Measurements from ENCODE around the gene NRAP. TPM values are rescaled to one million over a fixed set of nuclear protein-coding genes. Genes with fewer than 3 reads are reported as not detected.
"Not testable (repeated sequence)": the region's sequence is repeated elsewhere in the genome, so short reads cannot be mapped to it uniquely, and the experiment has no call there.

NRAP gene
- total RNA-seq, 1 experiment from 2014 or later: not detected

DNA sequence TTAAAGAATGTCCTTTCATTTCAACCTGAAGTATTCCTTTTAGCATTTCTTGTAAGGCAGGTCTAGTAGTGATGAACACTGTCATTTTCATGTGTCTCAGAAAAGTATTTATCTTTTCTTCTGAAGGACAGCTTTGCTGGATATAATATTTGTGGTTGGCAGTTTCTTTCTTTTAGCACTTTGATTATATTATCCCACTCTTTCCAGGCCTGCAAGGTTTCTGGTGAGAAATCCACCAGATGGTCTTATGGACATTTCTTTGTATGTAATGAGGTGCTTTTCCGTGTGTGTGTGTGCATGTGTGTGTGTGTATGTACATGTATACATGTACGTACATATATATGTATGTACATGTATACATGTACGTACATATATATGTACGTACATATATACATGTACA lies 23.2 kb upstream of the NRAP start:
- in situ Hi-C loops (cut with HindIII; ENCODE audit: low sequenced_read_pairs): no loop called here
- DNase-seq (ENCODE audit: low spot score): no peak

- in situ Hi-C loops (cut with HindIII; ENCODE audit: low sequenced_read_pairs): no loop called here
- DNase-seq (ENCODE audit: low spot score): no peak
Measured at GRCh38 chr10:113686028-113686427, 22.2 kb upstream of the NRAP start.

GRCh38 chr10:113683300-113683699 lies 19.5 kb upstream of the NRAP start:
- in situ Hi-C loops (cut with HindIII; ENCODE audit: low sequenced_read_pairs): no loop called here
- DNase-seq (ENCODE audit: low spot score): no peak

DNA sequence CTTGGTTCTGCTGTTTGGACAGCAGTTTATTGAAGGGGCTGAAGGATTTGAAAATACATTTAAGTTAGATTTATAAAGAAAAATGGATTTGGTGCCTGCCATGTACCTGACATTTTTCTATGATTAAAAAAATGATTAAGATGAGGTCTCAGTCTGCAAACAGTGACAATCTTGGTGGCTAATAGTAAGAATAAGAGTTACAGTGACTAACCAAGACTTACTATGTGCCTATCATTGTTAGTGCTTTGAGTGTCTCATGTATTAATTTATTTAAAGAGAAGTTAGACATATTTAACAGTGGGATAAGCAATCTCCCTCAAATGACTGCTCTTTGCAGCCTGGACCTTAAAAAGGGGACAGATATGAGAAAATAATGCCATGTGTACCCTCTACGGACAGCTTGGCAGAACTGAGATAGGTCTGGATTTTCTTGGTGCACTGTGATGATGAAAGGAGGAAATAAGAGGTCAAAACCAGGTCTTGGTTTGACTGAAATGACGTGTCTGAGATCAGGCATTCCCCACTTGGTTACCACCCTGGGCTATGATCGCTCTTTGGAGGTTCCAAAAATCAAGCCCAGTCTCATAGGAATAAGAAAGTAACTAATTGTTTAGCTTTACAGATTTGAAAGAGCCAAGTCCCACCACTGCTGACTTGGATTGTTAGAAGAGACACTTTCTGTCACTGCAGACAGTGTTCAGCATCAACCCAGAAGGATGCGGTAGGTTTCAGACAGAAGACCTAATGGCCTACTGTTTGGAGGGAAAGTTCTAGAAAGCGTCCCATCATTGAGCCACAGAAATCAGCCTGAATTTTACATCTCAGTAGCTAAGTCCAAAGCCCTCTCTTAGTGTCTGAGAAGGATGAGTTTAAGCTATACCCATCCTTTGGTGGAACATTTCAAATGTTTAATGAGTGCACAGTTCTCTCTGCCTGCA lies 18.0 kb upstream of the NRAP start:
- DNase-seq (ENCODE audit: low spot score): no peak
- in situ Hi-C loops (cut with HindIII; ENCODE audit: low sequenced_read_pairs): no loop called here

- no peak for DNase-seq (ENCODE audit: low spot score)
- in situ Hi-C loops (cut with HindIII; ENCODE audit: low sequenced_read_pairs): no loop called here
Measured at GRCh38 chr10:113680190-113681111, 16.6 kb upstream of the NRAP start.

DNA sequence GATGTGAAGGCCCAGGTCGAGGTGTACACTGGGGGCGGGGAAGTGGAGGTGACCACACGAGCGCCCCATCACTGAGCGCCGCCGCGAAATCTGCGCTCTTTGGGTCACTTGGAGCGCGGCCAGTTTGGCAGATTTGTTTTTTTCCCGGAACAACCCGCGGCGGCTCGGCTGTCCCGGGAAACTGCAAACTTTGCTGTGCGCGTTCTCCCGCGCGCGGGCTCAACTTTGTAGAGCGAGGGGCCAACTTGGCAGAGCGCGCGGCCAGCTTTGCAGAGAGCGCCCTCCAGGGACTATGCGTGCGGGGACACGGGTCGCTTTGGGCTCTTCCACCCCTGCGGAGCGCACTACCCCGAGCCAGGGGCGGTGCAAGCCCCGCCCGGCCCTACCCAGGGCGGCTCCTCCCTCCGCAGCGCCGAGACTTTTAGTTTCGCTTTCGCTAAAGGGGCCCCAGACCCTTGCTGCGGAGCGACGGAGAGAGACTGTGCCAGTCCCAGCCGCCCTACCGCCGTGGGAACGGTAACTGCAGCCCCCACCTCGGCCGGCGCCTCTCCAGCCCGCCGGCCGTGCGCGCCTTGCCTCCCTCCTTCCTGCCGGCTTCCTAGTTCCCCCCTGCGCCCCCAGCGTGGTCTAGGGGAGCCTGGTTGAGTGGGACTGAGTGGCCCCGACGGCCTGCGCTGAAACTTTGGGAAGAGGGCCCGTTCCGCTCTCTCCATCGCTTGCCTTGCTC lies 15.8 kb upstream of the NRAP start, which contains the start of gene CASP7:
Gene CASP7 (plus strand): TSS at position 450 of the 727 bp plus-strand sequence. CDS start 17,582 bp downstream, outside the sequence.
- peak; percentile 33 for DNase-seq (ENCODE audit: low spot score)
- in situ Hi-C loops (cut with HindIII; ENCODE audit: low sequenced_read_pairs): no loop called here

DNA sequence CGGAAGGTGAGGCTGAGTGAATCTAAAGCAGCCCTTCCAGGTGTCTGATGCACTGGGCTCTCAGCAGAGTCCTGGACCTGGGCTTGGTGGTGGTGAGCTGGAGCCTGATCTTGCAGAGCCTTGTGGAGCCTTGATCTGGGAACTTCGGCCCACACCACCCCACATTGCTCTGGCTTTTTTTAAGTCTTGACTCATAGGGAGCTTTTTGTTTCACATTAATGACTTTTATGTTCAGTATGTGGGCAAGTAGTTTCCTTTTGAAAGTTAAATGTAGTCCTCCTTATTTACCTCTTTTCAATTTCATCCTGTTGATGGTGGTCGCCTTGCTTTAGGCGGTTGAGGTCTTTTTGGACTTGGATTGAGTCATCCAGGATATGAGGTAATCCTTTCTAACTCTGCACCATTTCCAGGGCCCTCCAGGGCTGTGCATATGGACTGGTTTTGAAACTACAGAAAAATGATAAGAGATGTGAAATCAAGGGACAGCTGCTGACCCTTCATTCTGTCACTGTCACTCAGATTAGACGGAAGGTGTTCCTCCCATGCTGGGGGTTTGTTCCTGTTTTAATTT lies 2.9 kb upstream of the NRAP start:
- no peak for DNase-seq (ENCODE audit: low spot score)
- in situ Hi-C loops (cut with HindIII; ENCODE audit: low sequenced_read_pairs): no loop called here

DNA sequence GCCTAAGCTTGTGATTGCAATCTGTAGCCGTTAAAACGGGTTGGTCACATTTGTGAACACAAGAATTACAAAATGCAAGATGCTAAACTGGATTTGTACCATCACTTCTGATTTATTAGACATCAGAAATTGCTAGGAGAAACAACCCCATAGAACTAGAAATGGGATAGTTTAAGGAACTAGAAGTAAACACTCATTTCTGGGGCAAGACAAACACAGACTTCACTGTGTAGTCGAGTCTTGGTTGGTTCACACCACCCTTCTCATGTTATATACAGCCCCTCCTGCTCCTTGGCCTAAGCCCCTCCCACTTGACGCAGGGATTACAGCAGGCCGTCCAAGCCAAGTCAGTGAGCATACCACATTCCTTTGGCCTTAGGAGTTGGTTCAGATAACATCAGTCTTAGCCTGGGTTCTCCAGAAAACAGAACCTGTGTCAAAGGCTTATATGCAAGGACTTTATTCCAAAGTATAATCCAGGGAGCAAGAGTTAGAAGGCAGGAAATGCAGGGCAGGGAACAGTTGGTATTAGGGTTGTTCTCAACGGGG lies 2.0 kb upstream of the NRAP start:
- in situ Hi-C loops (cut with HindIII; ENCODE audit: low sequenced_read_pairs): no loop called here
- no peak for DNase-seq (ENCODE audit: low spot score)

- no peak for DNase-seq (ENCODE audit: low spot score)
- in situ Hi-C loops (cut with HindIII; ENCODE audit: low sequenced_read_pairs): no loop called here
Measured at GRCh38 chr10:113665352-113665751, 1.5 kb upstream of the NRAP start.

GRCh38 chr10:113663142-113663541 lies 699 bp downstream of the NRAP start:
- no peak for DNase-seq (ENCODE audit: low spot score)
- in situ Hi-C loops (cut with HindIII; ENCODE audit: low sequenced_read_pairs): no loop called here

- in situ Hi-C loops (cut with HindIII; ENCODE audit: low sequenced_read_pairs): no loop called here
- no peak for DNase-seq (ENCODE audit: low spot score)
Measured at GRCh38 chr10:113661332-113661731, 2.5 kb downstream of the NRAP start.

DNA sequence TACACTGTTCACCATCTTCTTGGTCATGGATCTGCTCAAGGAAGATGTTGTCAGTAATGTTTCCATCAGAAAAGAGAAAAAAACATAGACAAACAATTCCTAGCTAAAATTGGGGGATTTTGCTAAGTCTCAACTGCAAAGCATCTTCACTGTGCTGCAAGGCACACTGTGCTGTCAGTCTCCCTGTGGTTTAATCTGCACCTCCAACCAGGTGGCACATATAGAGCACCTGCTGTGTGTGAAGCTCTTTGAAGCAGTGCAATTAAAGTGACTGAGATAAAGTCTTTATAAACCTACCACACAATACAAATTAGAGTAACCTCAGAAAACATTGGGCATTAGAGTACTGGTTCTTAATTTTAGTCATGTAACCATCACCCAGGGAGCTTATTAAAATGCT lies 6.3 kb downstream of the NRAP start:
- DNase-seq (ENCODE audit: low spot score): no peak
- in situ Hi-C loops (cut with HindIII; ENCODE audit: low sequenced_read_pairs): no loop called here

GRCh38 chr10:113656896-113657295 lies 6.9 kb downstream of the NRAP start:
- in situ Hi-C loops (cut with HindIII; ENCODE audit: low sequenced_read_pairs): no loop called here
- no peak for DNase-seq (ENCODE audit: low spot score)

- DNase-seq (ENCODE audit: low spot score); in situ Hi-C loops (cut with HindIII; ENCODE audit: low sequenced_read_pairs): not testable (repeated sequence)
Measured at GRCh38 chr10:113652456-113652855, 11.4 kb downstream of the NRAP start.

DNA sequence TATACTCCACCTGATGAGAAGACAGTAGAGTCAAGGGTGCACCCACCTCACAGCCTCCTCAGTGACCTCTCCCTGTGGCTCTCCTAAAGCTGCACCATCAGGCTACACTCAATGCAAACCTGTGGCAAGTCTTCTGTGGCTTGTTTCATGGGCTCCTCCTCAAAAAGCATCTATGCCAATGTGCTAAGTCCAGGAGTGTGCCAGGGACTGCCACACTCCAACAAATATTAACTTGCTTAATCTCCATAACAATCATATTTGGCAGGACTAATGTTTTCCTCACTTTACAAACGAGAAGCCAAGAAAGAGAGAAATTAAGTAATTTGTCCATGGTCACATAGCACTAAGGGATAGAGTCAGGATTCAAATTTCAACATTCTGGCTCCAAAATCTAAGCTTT lies 11.9 kb downstream of the NRAP start:
- no peak for DNase-seq (ENCODE audit: low spot score)
- in situ Hi-C loops (cut with HindIII; ENCODE audit: low sequenced_read_pairs): no loop called here

GRCh38 chr10:113651021-113651420 lies 12.8 kb downstream of the NRAP start:
- in situ Hi-C loops (cut with HindIII; ENCODE audit: low sequenced_read_pairs): no loop called here
- DNase-seq (ENCODE audit: low spot score): no peak

DNA sequence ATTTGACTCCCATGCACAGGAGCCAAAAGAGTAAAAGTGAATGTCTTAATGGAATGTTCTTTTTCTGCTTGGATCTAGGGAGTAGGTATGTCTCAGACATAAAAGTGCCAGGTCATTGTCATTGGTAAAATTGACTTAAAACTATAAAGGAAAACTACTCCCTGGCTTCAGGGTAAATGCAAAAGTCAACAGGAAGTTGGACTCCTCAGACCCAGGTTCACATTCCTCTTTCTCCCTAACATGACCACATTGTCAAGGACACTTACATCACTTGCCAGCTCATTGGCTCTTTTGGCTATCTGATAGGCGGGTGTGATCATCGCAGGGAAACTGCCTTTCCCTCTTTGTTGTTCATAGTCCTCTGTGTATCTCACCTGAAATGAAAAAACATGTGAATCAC lies 13.7 kb downstream of the NRAP start:
- in situ Hi-C loops (cut with HindIII; ENCODE audit: low sequenced_read_pairs): no loop called here
- no peak for DNase-seq (ENCODE audit: low spot score)

DNA sequence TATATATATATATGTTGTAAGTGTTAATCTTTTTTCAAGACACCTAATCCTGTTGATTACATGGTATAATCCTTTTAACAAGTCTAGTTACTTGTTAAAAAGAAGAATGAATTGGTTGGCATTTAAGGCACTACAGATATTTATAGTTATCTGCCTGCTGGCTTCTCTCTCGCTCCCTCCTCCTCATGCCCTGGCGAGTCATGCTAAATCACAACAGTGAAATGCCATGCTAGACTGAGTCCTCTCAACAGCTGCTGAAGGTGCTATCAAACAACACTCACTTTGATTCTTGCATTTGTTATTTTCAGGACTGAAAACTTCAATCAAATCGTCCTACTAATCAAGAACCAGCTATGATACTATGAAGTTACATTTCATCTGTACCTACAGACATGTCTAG lies 15.4 kb downstream of the NRAP start:
- in situ Hi-C loops (cut with HindIII; ENCODE audit: low sequenced_read_pairs): no loop called here
- no peak for DNase-seq (ENCODE audit: low spot score)

GRCh38 chr10:113647812-113648211 lies 16.0 kb downstream of the NRAP start:
- in situ Hi-C loops (cut with HindIII; ENCODE audit: low sequenced_read_pairs): no loop called here
- DNase-seq (ENCODE audit: low spot score): no peak

Data from G401 (cell line).